Psoas muscle (tissue), 8 donors: Measurements from ENCODE around the gene FOXF1. TPM values are rescaled to one million over a fixed set of nuclear protein-coding genes. Genes with fewer than 3 reads are reported as not detected.

Experiments
- ATAC-seq, 4 donors: fragments of 200-7000 bp; cut with Tn5 transposase; one replicate each; pipeline ENCODE4 v1.9.1; 2020; ENCODE audit warnings: moderate library complexity in 3 of 4, mild to moderate bottlenecking in 2 of 4
- DNase-seq, 2 donors: peaks; one replicate each; pipeline ENCODE4 v3.0.0-alpha.2; 2020
- H3K27ac ChIP-seq: fragments of 200-600 bp; one replicate; pipeline ENCODE4 v1.8.0; 2022
- H3K27me3 ChIP-seq, 3 donors: fragments of 200-600 bp in 1 of 3; one replicate each; pipeline versions ENCODE4 v1.6.1 to v1.8.0; 2013 to 2022; ENCODE audit warnings: low read length in 2 of 3, mild to moderate bottlenecking in 2 of 3, moderate library complexity in 1 of 3; ENCODE audit not compliant: insufficient read depth in 3 of 3
- H3K36me3 ChIP-seq, 2 donors: fragments of 200-600 bp in 1 of 2; one replicate each; pipeline versions ENCODE4 v1.6.1 to v1.8.0; 2013 to 2022; ENCODE audit warnings: low read depth in 1 of 2, mild to moderate bottlenecking in 1 of 2, moderate library complexity in 1 of 2; ENCODE audit not compliant: insufficient read depth in 1 of 2
- H3K4me1 ChIP-seq: fragments of 200-600 bp; one replicate; pipeline ENCODE4 v1.8.0; 2022
- H3K4me3 ChIP-seq: fragments of 200-600 bp; one replicate; pipeline ENCODE4 v1.8.0; 2022; ENCODE audit warnings: mild to moderate bottlenecking
- H3K9me3 ChIP-seq: fragments of 200-600 bp; one replicate; pipeline ENCODE4 v1.8.0; 2022
- CTCF ChIP-seq: fragments of 200-600 bp; IDR thresholded peaks from one replicate; pipeline ENCODE4 v1.8.0; 2022; ENCODE audit warnings: antibody characterized with exemption
- WGBS, 3 donors: extraction: QIAGEN DNeasy Blood & Tissue Kit; methylation state at CpG; one replicate each; pipeline versions ENCODE4 v1.1.6 to v1.1.7; 2013; 5-methylcytosine and 5-hydroxymethylcytosine counted together
- intact Hi-C, 2 donors: fragments of 100-400 bp; cut with DNase I; formaldehyde crosslinking; loops; one replicate each; pipeline versions ENCODE4 v1.11.0 to v1.14.2; 2022
- polyA plus RNA-seq, 3 donors: library from polyadenylated mRNA; stranded (reverse); fragments of 200-250 nt; gene quantifications; one replicate each; pipeline ENCODE4 v1.2.3, GENCODE V29; 2013
- total RNA-seq, 4 donors: library from RNA; stranded (reverse); fragmentation: NEBNext Ultra II Directional in 2 of 4; extraction: Animal tissue kit (Norgen Biotek cat#: 25700) in 2 of 4; gene quantifications; one replicate each; pipeline versions ENCODE4 v1.2.1 to v1.2.4, GENCODE V29; 2021 to 2023
- donor health status: healthy with polysubstance abuse.
- donor health status: DM: no; HTN: no; CAD: no; lungs with moderate emphysema.
- donor health status: Bipolar disorder and iron deficiency.
- donor health status: healthy.
- donor health status: DM: yes; HTN: yes; CAD: no.
- donor health status: DM: no; HTN: no; CAD: no.
- donor health status: DM: no; HTN: no; CAD: no.
- donor health status: DM: yes; HTN: yes; CAD: no.

Gene FOXF1
- total and polyA plus RNA-seq, 7 donors, result 0.01 to 0.12 (median 0.03) TPM; not detected in 2

- DNase-seq (no peak), ATAC-seq (no peak)
- Histone ChIP-seq H3K9me3 (no peaks in the 10 kb centered on the region), H3K4me3 (no peak overlapping the region), H3K27me3 (peaks cover 0 to 99% (median 64%) of the 10 kb centered on the region in 3 donors), H3K27ac (no peak overlapping the region), H3K36me3 (no peaks in the 10 kb centered on the region), H3K4me1 (peaks cover 28% of the 10 kb centered on the region)
- WGBS, 3 donors, result 18 to 23% (median 20%) methylated on average over 29 of the region's 29 CpGs
- no peak for TF ChIP-seq CTCF
- intact Hi-C loops, result no loop called here
These were observed 2.6 kb downstream of the FOXF1 start for GRCh38 chr16:86512860-86513470.

GRCh38 chr16:86513471-86514277 lies 3.3 kb downstream of the FOXF1 start:
- no peaks in the 10 kb centered on the region for H3K9me3 ChIP-seq
- DNase-seq (no peak), ATAC-seq (no peak)
- peaks cover 0 to 99% (median 63%) of the 10 kb centered on the region in 3 donors for H3K27me3 ChIP-seq
- peaks cover 20% of the 10 kb centered on the region for H3K4me1 ChIP-seq
- H3K4me3 ChIP-seq, result no peak overlapping the region
- no peak for TF ChIP-seq CTCF
- WGBS, 3 donors, result 19 to 27% (median 24%) methylated on average over 35 of the region's 35 CpGs
- H3K36me3 ChIP-seq, result no peaks in the 10 kb centered on the region
- intact Hi-C loops, result no loop called here
- H3K27ac ChIP-seq, result no peak overlapping the region

DNA sequence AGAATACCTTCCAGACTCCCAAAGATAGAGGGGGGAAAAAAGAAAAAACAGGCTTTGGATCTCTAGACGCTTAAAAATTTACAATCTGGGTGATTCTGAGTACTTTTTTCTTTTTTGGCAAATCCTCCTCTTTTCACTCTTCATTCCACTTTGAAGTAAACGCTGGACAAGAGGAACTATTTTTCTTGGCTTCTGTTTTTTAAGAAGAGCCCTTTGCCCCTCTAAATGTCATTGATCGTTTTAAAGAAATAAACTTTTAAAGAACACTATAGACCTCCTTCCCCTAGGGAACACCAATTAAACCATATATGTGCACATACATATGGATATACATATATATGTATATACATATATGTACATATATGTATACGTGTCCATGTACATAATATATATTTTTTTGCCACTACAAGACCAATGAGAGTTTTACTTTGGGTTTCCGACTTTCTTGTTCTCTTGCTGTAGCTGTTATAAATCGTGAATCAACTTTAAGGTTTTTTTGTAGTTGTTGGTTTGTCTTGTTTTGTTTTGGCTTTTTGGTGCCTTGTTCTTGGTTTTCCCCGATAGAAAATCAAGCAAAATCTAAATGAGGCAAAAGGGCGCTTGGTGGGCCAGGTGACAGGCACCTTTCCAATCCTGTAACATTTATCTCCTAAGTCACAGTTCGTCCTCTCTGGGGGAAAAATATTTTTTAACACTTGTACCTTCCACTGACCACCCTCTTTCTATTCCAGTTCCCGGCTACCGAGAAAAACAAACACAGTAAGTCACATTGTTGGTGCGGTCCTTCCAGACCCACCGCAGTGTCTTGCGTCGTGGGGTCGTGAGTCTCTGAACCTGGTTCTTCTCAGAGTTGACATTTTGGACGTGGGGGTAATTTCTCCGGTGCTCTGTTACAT lies 4.4 kb downstream of the FOXF1 start:
- intact Hi-C loops, result loop anchor here in 1 of 2 donors (5.0 kb wide), 1 partner anchor 442 kb away; no protein-coding TSS in a partner anchor
- H3K4me3 ChIP-seq, result no peak overlapping the region
- H3K27ac ChIP-seq, result no peak overlapping the region
- H3K36me3 ChIP-seq, result no peaks in the 10 kb centered on the region
- peaks cover 15% of the 10 kb centered on the region for H3K4me1 ChIP-seq
- no peak for TF ChIP-seq CTCF
- ATAC-seq (no peak), DNase-seq (no peak)
- H3K9me3 ChIP-seq, result no peaks in the 10 kb centered on the region
- WGBS, 3 donors, result 17 to 19% (median 18%) methylated on average over 18 of the region's 18 CpGs
- peaks cover 0 to 99% (median 56%) of the 10 kb centered on the region in 3 donors for H3K27me3 ChIP-seq

- Histone ChIP-seq H3K4me3 (no peak overlapping the region), H3K27ac (no peak overlapping the region), H3K9me3 (no peaks in the 10 kb centered on the region), H3K27me3 (peaks cover 0 to 99% (median 51%) of the 10 kb centered on the region in 3 donors), H3K4me1 (peaks cover 11% of the 10 kb centered on the region), H3K36me3 (no peaks in the 10 kb centered on the region)
- intact Hi-C loops, result loop anchor here in 1 of 2 donors (5.0 kb wide), 1 partner anchor 443 kb away; no protein-coding TSS in a partner anchor
- no peak for ATAC-seq
- peak in 1 of 2 donors; percentile 27 for DNase-seq
- no peak for TF ChIP-seq CTCF
- WGBS, 3 donors, result 6 to 8% (median 7%) methylated on average over 25 to 29 of the region's 29 CpGs
These were observed 5.1 kb downstream of the FOXF1 start for GRCh38 chr16:86515413-86515776.
